Gastrocnemius medialis (tissue), 4 donors: ENCODE data around the gene FBXO28.

Experiments
- CTCF ChIP-seq, 5 experiments: fragments of 450-650 bp in 3 of 5; fragments of 200-600 bp in 2 of 5; sonication (generic) in 2 of 5; IDR thresholded peaks in 4 of 5; conservative IDR thresholded peaks in 1 of 5; 1 replicate in 4 of 5; 2 replicates in 1 of 5; pipeline ENCODE4 v1.5.1; 2016 to 2019; ENCODE audit warnings: antibody characterized with exemption in 5 of 5, mild to moderate bottlenecking in 3 of 5, moderate library complexity in 3 of 5
- POLR2A ChIP-seq, 2 donors: fragments of 450-650 bp; IDR thresholded peaks; one replicate each; pipeline ENCODE4 v1.6.1; 2017; ENCODE audit warnings: antibody characterized with exemption in 2 of 2, mild to moderate bottlenecking in 2 of 2, moderate library complexity in 2 of 2

GRCh38 chr1:224124220-224124619, 10.3 kb downstream of the FBXO28 start:
- TF ChIP-seq CTCF (IDR thresholded peaks at IDR 0.05 in 4 of 5, conservative IDR thresholded peaks at IDR 0.05 in 1 of 5) (no peak), POLR2A (IDR thresholded peaks at IDR 0.05) (no peak)
